ENCODE measurements around the gene SNTA1. TPM values are rescaled to one million over a fixed set of nuclear protein-coding genes. Genes with fewer than 3 reads are reported as not detected.

The SNTA1 gene
- total and polyA plus RNA-seq, 2 experiments from 2014 or later = 3.8 to 9.3 TPM

DNA sequence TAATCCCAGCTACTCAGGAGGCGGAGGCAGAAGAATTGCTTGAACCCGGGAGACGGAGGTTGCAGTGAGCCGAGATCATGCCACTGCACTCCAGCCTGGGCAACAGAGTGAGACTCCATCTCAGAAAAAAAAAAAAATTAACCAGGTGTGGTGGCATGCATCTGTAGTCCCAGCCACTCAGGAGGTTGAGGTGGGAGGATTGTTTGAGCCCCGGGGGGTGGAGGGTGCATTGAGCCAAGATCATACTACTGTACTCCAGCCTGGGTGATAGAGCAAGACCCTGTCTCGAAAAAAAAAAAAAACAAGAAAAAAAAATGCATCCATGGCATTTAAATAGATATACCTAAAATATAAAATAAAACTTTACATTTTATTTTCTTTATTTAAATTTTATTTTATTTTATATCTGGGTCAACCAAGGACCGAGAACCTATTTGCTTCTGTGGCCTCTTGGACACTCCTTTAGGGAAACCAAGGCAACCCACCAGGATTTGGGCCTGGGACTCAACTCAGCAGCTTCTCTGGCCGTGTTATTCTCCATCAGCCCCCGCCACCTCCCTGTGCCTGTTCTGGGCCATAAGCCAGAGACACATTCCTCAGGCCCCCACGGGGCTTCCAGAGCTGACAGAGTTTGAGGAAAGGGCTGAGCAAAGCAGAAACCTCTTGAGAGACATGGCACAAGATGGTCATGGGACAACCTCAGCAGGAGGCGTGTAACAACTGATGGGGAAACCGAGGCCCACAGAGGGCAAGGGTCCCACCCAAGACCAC, 6.2 kb downstream of the SNTA1 start (continued):
- TF ChIP-seq, protein P1, sequence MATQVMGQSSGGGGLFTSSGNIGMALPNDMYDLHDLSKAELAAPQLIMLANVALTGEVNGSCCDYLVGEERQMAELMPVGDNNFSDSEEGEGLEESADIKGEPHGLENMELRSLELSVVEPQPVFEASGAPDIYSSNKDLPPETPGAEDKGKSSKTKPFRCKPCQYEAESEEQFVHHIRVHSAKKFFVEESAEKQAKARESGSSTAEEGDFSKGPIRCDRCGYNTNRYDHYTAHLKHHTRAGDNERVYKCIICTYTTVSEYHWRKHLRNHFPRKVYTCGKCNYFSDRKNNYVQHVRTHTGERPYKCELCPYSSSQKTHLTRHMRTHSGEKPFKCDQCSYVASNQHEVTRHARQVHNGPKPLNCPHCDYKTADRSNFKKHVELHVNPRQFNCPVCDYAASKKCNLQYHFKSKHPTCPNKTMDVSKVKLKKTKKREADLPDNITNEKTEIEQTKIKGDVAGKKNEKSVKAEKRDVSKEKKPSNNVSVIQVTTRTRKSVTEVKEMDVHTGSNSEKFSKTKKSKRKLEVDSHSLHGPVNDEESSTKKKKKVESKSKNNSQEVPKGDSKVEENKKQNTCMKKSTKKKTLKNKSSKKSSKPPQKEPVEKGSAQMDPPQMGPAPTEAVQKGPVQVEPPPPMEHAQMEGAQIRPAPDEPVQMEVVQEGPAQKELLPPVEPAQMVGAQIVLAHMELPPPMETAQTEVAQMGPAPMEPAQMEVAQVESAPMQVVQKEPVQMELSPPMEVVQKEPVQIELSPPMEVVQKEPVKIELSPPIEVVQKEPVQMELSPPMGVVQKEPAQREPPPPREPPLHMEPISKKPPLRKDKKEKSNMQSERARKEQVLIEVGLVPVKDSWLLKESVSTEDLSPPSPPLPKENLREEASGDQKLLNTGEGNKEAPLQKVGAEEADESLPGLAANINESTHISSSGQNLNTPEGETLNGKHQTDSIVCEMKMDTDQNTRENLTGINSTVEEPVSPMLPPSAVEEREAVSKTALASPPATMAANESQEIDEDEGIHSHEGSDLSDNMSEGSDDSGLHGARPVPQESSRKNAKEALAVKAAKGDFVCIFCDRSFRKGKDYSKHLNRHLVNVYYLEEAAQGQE (IDR thresholded peaks at IDR 0.05; ENCODE audit: unreplicated experiment) = no peak
- TF ChIP-seq, protein P2, sequence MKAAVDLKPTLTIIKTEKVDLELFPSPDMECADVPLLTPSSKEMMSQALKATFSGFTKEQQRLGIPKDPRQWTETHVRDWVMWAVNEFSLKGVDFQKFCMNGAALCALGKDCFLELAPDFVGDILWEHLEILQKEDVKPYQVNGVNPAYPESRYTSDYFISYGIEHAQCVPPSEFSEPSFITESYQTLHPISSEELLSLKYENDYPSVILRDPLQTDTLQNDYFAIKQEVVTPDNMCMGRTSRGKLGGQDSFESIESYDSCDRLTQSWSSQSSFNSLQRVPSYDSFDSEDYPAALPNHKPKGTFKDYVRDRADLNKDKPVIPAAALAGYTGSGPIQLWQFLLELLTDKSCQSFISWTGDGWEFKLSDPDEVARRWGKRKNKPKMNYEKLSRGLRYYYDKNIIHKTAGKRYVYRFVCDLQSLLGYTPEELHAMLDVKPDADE (IDR thresholded peaks at IDR 0.05) = no peak
- TF ChIP-seq ZNF114 (CRISPR knock-in tag; IDR thresholded peaks at IDR 0.05) (no peak), CREB1 (CRISPR knock-in tag; IDR thresholded peaks at IDR 0.05; ENCODE audit: low read depth) (no peak)

DNA sequence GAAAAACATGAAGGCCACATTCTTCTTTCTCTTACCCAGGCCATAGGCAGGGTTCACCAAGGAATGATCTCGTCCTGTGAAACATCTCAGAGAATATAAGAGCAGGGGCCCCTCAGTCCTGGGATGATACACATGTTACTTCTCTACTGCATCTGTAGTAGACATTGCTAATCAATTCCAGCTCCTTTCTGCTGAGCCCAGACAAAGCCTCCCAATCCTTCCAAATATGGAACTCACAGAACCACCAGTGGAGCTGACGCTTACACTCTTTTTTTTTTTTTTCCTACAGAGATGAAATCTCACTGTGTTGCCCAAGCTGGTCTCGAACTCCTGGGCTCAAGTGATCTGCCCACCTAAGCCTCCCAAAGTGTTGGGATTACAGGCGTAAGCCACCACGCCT, 9.1 kb downstream of the SNTA1 start:
- Histone ChIP-seq H3K4me3 (no peak overlapping the region), H3K36me3 (ENCODE audit: insufficient read depth) (no peaks in the 10 kb centered on the region), H2AFZ (no peak overlapping the region), H3K79me2 (replicated peaks; ENCODE audit: insufficient read depth) (no peaks in the 10 kb centered on the region), H3K27ac (ENCODE audit: low read depth) (no peak overlapping the region), H4K20me1 (replicated peaks; ENCODE audit: insufficient read depth) (no peaks in the 10 kb centered on the region; the same call in 1 of the 2 replicates), H3K9me2 (ENCODE audit: insufficient read depth) (no peaks in the 10 kb centered on the region), H3K27me3 (ENCODE audit: insufficient read depth) (no peaks in the 10 kb centered on the region), H3K4me2 (no peak overlapping the region), H3F3A (replicated peaks; ENCODE audit: low read depth) (no peaks in the 10 kb centered on the region), H3K4me1 (ENCODE audit: insufficient read depth) (no peaks in the 10 kb centered on the region)
- H3K36me3 Mint-ChIP-seq (ENCODE audit: low read depth) = no peaks in the 10 kb centered on the region
- H3K4me1 Mint-ChIP-seq = no peaks in the 10 kb centered on the region
- H3K27ac Mint-ChIP-seq = no peak overlapping the region
- peaks cover 7% of the 10 kb centered on the region for H3K27me3 Mint-ChIP-seq (ENCODE audit: insufficient read depth, low read depth, poor library complexity)
- TF ChIP-seq, protein P3, sequence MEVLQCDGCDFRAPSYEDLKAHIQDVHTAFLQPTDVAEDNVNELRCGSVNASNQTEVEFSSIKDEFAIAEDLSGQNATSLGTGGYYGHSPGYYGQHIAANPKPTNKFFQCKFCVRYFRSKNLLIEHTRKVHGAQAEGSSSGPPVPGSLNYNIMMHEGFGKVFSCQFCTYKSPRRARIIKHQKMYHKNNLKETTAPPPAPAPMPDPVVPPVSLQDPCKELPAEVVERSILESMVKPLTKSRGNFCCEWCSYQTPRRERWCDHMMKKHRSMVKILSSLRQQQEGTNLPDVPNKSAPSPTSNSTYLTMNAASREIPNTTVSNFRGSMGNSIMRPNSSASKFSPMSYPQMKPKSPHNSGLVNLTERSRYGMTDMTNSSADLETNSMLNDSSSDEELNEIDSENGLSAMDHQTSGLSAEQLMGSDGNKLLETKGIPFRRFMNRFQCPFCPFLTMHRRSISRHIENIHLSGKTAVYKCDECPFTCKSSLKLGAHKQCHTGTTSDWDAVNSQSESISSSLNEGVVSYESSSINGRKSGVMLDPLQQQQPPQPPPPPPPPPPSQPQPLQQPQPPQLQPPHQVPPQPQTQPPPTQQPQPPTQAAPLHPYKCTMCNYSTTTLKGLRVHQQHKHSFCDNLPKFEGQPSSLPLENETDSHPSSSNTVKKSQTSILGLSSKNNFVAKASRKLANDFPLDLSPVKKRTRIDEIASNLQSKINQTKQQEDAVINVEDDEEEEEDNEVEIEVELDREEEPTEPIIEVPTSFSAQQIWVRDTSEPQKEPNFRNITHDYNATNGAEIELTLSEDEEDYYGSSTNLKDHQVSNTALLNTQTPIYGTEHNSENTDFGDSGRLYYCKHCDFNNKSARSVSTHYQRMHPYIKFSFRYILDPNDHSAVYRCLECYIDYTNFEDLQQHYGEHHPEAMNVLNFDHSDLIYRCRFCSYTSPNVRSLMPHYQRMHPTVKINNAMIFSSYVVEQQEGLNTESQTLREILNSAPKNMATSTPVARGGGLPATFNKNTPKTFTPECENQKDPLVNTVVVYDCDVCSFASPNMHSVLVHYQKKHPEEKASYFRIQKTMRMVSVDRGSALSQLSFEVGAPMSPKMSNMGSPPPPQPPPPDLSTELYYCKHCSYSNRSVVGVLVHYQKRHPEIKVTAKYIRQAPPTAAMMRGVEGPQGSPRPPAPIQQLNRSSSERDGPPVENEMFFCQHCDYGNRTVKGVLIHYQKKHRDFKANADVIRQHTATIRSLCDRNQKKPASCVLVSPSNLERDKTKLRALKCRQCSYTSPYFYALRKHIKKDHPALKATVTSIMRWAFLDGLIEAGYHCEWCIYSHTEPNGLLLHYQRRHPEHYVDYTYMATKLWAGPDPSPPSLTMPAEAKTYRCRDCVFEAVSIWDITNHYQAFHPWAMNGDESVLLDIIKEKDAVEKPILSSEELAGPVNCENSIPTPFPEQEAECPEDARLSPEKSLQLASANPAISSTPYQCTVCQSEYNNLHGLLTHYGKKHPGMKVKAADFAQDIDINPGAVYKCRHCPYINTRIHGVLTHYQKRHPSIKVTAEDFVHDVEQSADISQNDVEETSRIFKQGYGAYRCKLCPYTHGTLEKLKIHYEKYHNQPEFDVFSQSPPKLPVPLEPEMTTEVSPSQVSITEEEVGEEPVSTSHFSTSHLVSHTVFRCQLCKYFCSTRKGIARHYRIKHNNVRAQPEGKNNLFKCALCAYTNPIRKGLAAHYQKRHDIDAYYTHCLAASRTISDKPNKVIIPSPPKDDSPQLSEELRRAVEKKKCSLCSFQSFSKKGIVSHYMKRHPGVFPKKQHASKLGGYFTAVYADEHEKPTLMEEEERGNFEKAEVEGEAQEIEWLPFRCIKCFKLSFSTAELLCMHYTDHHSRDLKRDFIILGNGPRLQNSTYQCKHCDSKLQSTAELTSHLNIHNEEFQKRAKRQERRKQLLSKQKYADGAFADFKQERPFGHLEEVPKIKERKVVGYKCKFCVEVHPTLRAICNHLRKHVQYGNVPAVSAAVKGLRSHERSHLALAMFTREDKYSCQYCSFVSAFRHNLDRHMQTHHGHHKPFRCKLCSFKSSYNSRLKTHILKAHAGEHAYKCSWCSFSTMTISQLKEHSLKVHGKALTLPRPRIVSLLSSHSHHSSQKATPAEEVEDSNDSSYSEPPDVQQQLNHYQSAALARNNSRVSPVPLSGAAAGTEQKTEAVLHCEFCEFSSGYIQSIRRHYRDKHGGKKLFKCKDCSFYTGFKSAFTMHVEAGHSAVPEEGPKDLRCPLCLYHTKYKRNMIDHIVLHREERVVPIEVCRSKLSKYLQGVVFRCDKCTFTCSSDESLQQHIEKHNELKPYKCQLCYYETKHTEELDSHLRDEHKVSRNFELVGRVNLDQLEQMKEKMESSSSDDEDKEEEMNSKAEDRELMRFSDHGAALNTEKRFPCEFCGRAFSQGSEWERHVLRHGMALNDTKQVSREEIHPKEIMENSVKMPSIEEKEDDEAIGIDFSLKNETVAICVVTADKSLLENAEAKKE (CRISPR knock-in tag; IDR thresholded peaks at IDR 0.05) = no peak
- TF ChIP-seq POLR2AphosphoS5 (IDR thresholded peaks at IDR 0.05; ENCODE audit: low read depth) = no peak
- no peak for TF ChIP-seq CREB1 (CRISPR knock-in tag; IDR thresholded peaks at IDR 0.05; ENCODE audit: low read depth)
- TF ChIP-seq JUNB (IDR thresholded peaks at IDR 0.05; ENCODE audit: unreplicated experiment) = no peak
- TF ChIP-seq, protein P4, sequence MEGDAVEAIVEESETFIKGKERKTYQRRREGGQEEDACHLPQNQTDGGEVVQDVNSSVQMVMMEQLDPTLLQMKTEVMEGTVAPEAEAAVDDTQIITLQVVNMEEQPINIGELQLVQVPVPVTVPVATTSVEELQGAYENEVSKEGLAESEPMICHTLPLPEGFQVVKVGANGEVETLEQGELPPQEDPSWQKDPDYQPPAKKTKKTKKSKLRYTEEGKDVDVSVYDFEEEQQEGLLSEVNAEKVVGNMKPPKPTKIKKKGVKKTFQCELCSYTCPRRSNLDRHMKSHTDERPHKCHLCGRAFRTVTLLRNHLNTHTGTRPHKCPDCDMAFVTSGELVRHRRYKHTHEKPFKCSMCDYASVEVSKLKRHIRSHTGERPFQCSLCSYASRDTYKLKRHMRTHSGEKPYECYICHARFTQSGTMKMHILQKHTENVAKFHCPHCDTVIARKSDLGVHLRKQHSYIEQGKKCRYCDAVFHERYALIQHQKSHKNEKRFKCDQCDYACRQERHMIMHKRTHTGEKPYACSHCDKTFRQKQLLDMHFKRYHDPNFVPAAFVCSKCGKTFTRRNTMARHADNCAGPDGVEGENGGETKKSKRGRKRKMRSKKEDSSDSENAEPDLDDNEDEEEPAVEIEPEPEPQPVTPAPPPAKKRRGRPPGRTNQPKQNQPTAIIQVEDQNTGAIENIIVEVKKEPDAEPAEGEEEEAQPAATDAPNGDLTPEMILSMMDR (conservative IDR thresholded peaks at IDR 0.05; ENCODE audit: low read depth in 2 of 2) = no peak
- ATAC-seq (no peak), DNase-seq (ENCODE audit: low spot score) (no peak)
- H3K9me3 Mint-ChIP-seq = 0 out of 3 replicates have a peak, but pooled peaks cover 2% of the 10 kb centered on the region
- H3K4me3 Mint-ChIP-seq = no peak overlapping the region

Data from GM23338 (cell line).